Measurements from ENCODE around the gene SERPINI1.
"Not testable (repeated sequence)": the region's sequence is repeated elsewhere in the genome, so short reads cannot be mapped to it uniquely, and the experiment has no call there.

Gene SERPINI1

GRCh38 chr3:167787440-167787839, 51.9 kb downstream of the SERPINI1 start:
- no peak for DNase-seq (ENCODE audit: low read depth in 2 of 2, low spot score in 1 of 2)

- DNase-seq (ENCODE audit: low read depth in 2 of 2, low spot score in 1 of 2): no peak
Observed at GRCh38 chr3:167798443-167798842, 62.9 kb downstream of the SERPINI1 start.

- no peak for DNase-seq (ENCODE audit: low read depth in 2 of 2, low spot score in 1 of 2)
Observed at GRCh38 chr3:167808910-167809309, 73.4 kb downstream of the SERPINI1 start.

- DNase-seq (ENCODE audit: low read depth in 2 of 2, low spot score in 1 of 2): no peak
Observed at GRCh38 chr3:167810236-167810635, 74.7 kb downstream of the SERPINI1 start.

- DNase-seq (ENCODE audit: low read depth in 2 of 2, low spot score in 1 of 2): no peak
Observed at GRCh38 chr3:167811031-167811430, 75.5 kb downstream of the SERPINI1 start.

- DNase-seq (ENCODE audit: low read depth in 2 of 2, low spot score in 1 of 2): no peak
Observed at GRCh38 chr3:167813169-167814123, 77.9 kb downstream of the SERPINI1 start.

GRCh38 chr3:167814441-167814951, 79.0 kb downstream of the SERPINI1 start:
- DNase-seq (ENCODE audit: low read depth in 2 of 2, low spot score in 1 of 2): no peak

GRCh38 chr3:167816953-167817352, 81.4 kb downstream of the SERPINI1 start:
- DNase-seq (ENCODE audit: low read depth in 2 of 2, low spot score in 1 of 2): no peak

- DNase-seq (ENCODE audit: low read depth in 2 of 2, low spot score in 1 of 2): no peak
Observed at GRCh38 chr3:167820102-167820865, 84.8 kb downstream of the SERPINI1 start.

- DNase-seq (ENCODE audit: low read depth in 2 of 2, low spot score in 1 of 2): no peak
Observed at GRCh38 chr3:167821248-167821805, 85.8 kb downstream of the SERPINI1 start.

- DNase-seq (ENCODE audit: low read depth in 2 of 2, low spot score in 1 of 2): no peak
Observed at GRCh38 chr3:167823738-167824137, 88.2 kb downstream of the SERPINI1 start.

GRCh38 chr3:167827588-167827987, 92.1 kb downstream of the SERPINI1 start:
- not testable (repeated sequence) for DNase-seq (ENCODE audit: low read depth in 2 of 2, low spot score in 1 of 2)

- no peak for DNase-seq (ENCODE audit: low read depth in 2 of 2, low spot score in 1 of 2)
Observed at GRCh38 chr3:167829071-167829470, 93.5 kb downstream of the SERPINI1 start.

GRCh38 chr3:167830007-167830406, 94.5 kb downstream of the SERPINI1 start:
- no peak for DNase-seq (ENCODE audit: low read depth in 2 of 2, low spot score in 1 of 2)

GRCh38 chr3:167835359-167835758, 99.8 kb downstream of the SERPINI1 start:
- DNase-seq (ENCODE audit: low read depth in 2 of 2, low spot score in 1 of 2): no peak

GRCh38 chr3:167835953-167836352, 100.4 kb downstream of the SERPINI1 start:
- no peak for DNase-seq (ENCODE audit: low read depth in 2 of 2, low spot score in 1 of 2)

GRCh38 chr3:167837466-167837865, 101.9 kb downstream of the SERPINI1 start:
- DNase-seq (ENCODE audit: low read depth in 2 of 2, low spot score in 1 of 2): no peak

- no peak for DNase-seq (ENCODE audit: low read depth in 2 of 2, low spot score in 1 of 2)
Observed at GRCh38 chr3:167839460-167840134, 104.1 kb downstream of the SERPINI1 start.

- DNase-seq (ENCODE audit: low read depth in 2 of 2, low spot score in 1 of 2): no peak
Observed at GRCh38 chr3:167840247-167840646, 104.7 kb downstream of the SERPINI1 start.

- DNase-seq (ENCODE audit: low read depth in 2 of 2, low spot score in 1 of 2): no peak
Observed at GRCh38 chr3:167843481-167843880, 108.0 kb downstream of the SERPINI1 start.

- no peak for DNase-seq (ENCODE audit: low read depth in 2 of 2, low spot score in 1 of 2)
Observed at GRCh38 chr3:167843886-167844285, 108.4 kb downstream of the SERPINI1 start.

All from stimulated activated CD8-positive, alpha-beta memory T cell treated with anti-CD3 and anti-CD28 coated beads, Interleukin-4, amount 100 ng/mL, for 4 hours (primary cell).